ENCODE results near the gene ANKRD13D.

- TF ChIP-seq CTCF (conservative IDR thresholded peaks at IDR 0.05; ENCODE audit: low read depth in 2 of 2) (no peak), POLR2AphosphoS5 (IDR thresholded peaks at IDR 0.05; ENCODE audit: low read depth) (no peak), EZH2 (IDR thresholded peaks at IDR 0.05; ENCODE audit: low read depth, unreplicated experiment) (no peak), REST (IDR thresholded peaks at IDR 0.05; ENCODE audit: unreplicated experiment) (no peak), ETS1 (IDR thresholded peaks at IDR 0.05) (no peak), EZH2phosphoT487 (IDR thresholded peaks at IDR 0.05; ENCODE audit: unreplicated experiment) (no peak), JUNB (IDR thresholded peaks at IDR 0.05; ENCODE audit: unreplicated experiment) (no peak), CREB1 (CRISPR knock-in tag; IDR thresholded peaks at IDR 0.05; ENCODE audit: low read depth) (no peak)
These were observed 17.4 kb upstream of the ANKRD13D start for GRCh38 chr11:67271541-67272284.
